SKM-1 (cell line): ENCODE results near the gene CD300LF.

Experiments
- DNase-seq: peaks from one replicate; lab custom pipeline; 2025; ENCODE audit not compliant: unreplicated experiment; lab: John Stamatoyannopoulos, UW

The CD300LF gene

DNA sequence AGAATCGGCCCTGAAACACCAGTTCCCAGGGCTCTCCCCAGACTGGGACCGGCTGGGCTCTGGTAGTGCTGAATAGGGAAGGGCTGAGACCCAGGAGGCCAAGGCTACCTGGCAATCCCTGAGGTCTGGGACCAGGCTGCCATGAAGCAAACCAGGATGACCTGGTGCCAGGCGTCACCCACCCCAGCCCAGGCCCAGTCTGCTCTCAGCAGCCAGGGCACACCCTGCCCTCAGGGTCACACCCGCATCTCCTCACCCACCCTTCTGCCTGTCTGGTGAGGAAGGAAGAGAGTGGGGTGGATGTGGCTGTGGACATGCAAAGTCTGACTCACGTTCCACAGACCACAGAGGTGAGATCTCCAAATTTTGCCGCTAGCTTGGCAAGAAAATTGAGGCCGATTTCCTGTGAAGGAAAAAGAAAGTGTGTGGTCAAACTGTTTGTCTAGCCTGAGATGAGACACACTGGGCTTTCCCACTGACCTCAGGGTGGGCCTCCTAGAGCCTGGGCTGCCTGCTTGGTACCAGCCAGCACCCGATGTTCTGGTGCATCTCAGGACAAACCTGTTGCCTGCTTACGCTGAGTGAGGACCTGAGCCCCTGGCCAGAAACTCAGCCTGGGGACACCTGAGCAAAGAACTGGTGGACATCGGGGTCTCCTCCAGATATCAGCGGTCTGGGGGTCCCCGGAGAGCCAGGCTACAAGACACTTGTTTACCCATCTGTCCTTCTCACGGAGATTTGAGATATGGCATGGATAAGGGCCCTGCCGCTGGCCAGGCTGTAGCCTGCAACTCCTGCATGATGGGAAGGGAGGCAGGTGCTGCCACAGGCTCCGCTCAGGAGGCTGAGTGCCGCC, 18.0 kb upstream of the CD300LF start:
- DNase-seq: peak; percentile 41

DNA sequence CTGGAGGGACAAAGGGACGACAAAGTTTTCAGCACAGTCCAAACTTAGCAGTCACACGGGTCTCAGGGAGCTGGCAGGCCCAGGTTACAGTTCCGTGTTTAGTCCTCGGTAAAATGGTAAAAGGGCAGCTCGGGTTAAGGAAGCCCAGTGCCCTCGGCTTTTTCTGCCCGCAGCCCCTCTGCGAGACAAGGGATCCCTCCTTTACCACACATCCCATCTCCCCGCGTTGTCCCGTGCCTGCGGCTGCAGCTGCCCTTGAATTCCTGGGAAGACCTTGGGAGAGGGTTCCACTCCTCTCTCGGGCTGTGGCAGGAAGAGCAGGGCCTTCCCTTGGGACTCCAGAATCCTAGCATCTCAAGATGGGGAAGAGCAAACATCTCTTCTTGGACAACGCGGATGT, 17.1 kb upstream of the CD300LF start:
- no peak for DNase-seq

GRCh38 chr17:74729368-74729767, 16.6 kb upstream of the CD300LF start:
- DNase-seq: no peak

- DNase-seq: no peak
Measured at GRCh38 chr17:74728702-74729075, 16.0 kb upstream of the CD300LF start.

GRCh38 chr17:74728033-74728701, 15.4 kb upstream of the CD300LF start:
- DNase-seq: no peak

DNA sequence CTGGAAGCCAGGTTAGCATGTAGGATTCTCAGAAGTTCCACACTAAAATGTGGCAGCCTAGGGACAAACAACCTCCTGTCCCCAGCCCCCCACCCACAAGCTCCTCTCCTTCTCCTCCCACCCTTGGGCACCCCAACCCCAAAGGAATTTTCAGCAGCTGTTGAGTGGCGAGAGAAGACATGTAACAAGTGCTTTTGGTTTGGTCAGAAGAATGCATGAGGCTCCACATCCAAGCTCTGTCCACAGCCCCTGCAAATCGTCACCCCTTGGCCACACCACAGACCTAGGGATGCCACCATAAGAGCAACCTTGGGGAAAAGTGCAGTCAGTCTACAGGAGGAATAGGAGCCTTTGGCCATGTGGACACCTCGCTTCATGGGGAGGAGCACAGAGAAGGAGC, 12.4 kb upstream of the CD300LF start:
- DNase-seq: no peak

DNA sequence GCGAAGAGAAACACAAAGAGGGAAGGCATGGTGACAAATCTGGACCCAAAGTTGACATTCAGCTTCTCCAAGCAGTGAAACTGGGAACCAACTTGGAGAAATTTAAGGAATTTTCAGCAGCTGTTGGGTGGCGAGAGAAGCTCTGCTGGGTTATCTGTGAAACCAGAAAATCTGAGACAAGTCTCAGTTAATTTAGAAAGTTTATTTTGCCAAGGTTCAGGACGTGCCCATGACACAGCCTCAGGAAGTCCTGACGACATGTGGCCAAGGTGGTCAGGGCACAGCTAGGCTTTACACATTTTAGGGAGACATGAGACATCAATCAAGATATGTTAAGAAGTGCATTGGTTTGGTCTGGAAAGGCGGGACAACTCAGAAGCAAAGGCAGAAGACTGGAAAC, 11.2 kb upstream of the CD300LF start:
- no peak for DNase-seq

GRCh38 chr17:74722782-74723181, 10.1 kb upstream of the CD300LF start:
- no peak for DNase-seq

- no peak for DNase-seq
Measured at GRCh38 chr17:74720506-74720905, 7.8 kb upstream of the CD300LF start.

DNA sequence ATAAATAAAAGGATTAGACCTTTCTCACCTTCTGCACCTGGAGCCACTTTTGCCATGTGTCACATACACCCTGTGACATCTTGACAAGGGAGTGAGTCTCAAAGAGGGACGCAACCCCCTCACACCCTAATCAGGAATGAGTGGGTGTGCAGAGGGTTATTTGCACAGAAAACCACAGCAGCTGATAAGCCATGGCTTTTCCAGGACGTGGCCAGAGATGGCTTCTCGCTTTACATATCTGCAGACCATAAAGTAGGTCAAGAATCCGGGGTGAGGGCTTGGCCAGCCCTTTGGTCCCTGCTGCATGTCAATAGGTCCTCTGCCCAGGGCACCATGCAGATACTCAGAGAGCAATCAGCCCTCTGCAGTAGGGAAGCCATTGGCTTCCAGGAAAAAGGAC, 2.4 kb upstream of the CD300LF start:
- DNase-seq: no peak

DNA sequence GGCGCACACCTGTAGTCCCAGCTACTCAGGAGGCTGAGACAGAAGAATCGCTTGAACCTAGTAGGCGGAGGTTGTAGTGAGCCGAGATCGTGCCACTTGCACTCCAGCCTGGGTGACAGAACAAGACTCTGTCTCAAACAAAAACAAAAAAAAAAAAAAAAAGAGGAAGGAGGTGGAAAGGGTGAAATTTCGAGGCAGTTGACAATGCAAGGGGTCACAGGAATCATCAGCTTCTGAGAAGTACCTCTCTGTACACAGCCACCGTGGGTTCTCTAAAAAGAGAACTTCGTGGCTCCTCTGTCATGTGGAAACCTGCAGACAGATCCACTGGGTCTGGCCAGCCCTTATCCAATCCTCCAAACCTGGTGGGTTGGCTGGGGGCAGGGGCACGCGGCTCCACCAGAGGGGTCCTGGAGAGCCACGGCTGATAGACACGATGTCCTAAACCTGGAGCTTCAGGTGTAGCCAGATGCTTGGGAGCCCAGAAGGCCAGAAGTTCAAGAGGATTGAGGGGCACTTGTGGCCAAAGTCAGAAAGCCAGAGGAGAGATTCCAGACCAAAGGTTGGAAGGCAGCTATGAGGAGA, 540 bp upstream of the CD300LF start:
- peak; percentile 39 for DNase-seq

DNA sequence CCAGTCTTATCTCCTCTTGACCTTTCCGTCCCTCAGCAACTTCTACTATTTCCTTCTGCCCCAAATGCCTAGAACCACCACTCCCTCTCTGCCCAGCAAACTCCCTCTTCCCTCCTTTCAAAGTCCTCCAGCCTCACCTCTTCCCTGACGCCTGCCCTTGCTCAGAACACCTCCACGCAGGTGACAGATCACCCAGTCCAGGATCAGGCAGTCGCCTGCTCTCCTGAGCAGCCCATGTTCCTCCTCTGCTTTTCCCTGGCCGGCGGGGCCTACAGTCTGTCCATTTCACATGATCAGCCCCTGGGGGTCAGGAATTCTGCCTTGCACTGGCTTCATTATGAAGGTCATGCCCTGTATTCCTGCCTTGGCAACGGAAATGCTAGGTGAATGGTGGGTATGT, 422 bp downstream of the CD300LF start:
- DNase-seq: peak; percentile 13

GRCh38 chr17:74711058-74711824, 1.5 kb downstream of the CD300LF start:
- DNase-seq: no peak

DNA sequence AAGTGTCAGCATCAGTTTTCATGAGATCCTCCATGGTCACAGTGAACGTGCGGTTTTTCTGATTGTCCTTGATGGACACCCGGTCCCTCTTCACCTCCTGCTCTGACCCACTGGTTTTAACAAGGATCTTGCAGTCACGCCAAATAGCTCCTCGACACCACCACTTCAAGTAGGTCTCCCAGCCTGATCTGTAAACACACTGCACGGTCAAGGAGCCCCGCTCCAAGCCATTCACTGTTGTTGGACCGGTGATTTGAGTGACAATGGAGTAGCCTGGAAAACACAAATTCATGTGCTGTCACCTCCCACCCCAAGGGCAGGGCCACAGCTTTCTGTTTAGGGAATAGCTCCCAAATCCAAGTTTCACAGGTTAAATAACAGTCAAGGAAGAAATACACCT, 8.2 kb downstream of the CD300LF start:
- no peak for DNase-seq

DNA sequence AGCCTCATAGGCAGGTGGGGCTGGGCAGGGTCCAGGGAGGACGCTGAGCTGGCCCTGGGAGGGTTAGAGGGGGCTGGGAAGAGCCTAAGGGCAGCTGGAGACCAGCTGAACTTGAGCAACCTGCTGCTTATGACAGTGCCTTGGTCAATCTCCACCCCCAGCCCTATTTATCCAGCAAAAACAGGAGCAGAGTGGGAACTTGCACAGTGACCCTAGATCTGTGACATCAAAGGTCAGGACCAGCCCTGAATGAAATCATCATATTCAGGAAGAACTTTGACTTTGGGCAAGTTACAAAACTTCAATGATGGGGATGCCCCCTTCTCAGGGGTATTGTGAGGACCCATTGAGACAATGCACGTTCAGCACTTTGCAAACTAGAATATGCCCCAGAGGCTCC, 9.4 kb downstream of the CD300LF start:
- no peak for DNase-seq

- DNase-seq: no peak
Measured at GRCh38 chr17:74702116-74702871, 10.4 kb downstream of the CD300LF start.

GRCh38 chr17:74699236-74699635, 13.5 kb downstream of the CD300LF start:
- DNase-seq: no peak

GRCh38 chr17:74698069-74698468, 14.7 kb downstream of the CD300LF start:
- DNase-seq: no peak

DNA sequence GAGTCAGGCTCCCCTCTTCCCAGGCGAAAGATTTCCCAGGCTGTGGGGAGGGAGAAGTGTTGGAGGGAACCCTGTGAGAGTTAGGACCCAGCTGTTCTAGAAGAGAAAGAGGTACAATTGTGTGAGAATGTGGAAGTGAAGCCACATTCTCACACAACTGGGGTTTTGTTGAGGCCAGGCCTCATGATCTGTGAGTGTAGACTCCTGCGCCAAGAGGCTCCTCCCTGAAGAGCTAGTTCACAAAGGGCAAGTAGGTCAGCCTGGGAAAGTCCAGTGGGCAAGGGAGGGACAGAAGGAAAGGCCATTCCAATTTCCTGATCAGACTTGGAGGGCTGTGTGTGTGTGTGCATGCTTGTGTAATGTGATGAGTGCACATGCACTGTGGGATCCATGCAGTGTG, 15.2 kb downstream of the CD300LF start:
- DNase-seq: no peak

DNA sequence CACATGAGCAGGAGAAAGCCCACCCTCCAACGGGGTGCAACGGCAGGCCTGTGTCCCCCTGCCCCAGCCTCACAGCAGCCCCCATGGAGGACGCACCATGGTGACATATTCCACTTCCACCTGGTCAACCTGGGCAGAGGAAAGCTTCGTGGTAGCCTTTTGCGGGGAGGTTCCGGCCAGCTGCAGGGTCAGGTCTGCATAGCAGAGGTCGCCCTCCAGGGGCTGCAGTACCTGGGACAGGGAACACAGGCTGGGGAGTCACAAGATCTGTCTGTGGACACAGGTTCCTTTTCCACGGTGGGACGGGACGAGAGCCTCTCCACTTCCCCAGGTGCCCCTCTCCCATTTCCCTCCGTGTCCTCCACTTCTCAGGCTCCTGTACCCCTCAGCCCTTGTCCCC, 17.1 kb downstream of the CD300LF start:
- DNase-seq: no peak

- no peak for DNase-seq
Measured at GRCh38 chr17:74694081-74694480, 18.6 kb downstream of the CD300LF start.
